ENCODE results near the gene HSD11B2.

Gene HSD11B2

GRCh38 chr16:67430977-67431774 lies at the start of gene HSD11B2:
Gene HSD11B2 (plus strand): TSS chr16:67431121. CDS start chr16:67431249, 128 bp downstream.
- H3K27ac ChIP-seq = peak within 1 kb of the TSS; percentile 88
- peak; percentile 65 for TF ChIP-seq CTCF (IDR thresholded peaks at IDR 0.05)
- no peak for TF ChIP-seq ZFX (IDR thresholded peaks at IDR 0.05; ENCODE audit: borderline replicate concordance)

GRCh38 chr16:67383284-67383683 lies 47.6 kb upstream of the HSD11B2 start:
- TF ChIP-seq CTCF (IDR thresholded peaks at IDR 0.05) (no peak), ZFX (IDR thresholded peaks at IDR 0.05; ENCODE audit: borderline replicate concordance) (no peak)
- H3K27ac ChIP-seq = no peak overlapping the region

- TF ChIP-seq CTCF (IDR thresholded peaks at IDR 0.05) (no peak), ZFX (IDR thresholded peaks at IDR 0.05; ENCODE audit: borderline replicate concordance) (no peak)
- H3K27ac ChIP-seq = no peak overlapping the region
Observed at GRCh38 chr16:67384778-67385510, 46.0 kb upstream of the HSD11B2 start.

GRCh38 chr16:67386861-67387455 lies 44.0 kb upstream of the HSD11B2 start:
- no peak overlapping the region for H3K27ac ChIP-seq
- TF ChIP-seq ZFX (IDR thresholded peaks at IDR 0.05; ENCODE audit: borderline replicate concordance) (no peak), CTCF (IDR thresholded peaks at IDR 0.05) (no peak)

GRCh38 chr16:67387479-67388079 lies 43.3 kb upstream of the HSD11B2 start:
- H3K27ac ChIP-seq = no peak overlapping the region
- TF ChIP-seq ZFX (IDR thresholded peaks at IDR 0.05; ENCODE audit: borderline replicate concordance) (no peak), CTCF (IDR thresholded peaks at IDR 0.05) (no peak)

- no peak overlapping the region for H3K27ac ChIP-seq
- TF ChIP-seq ZFX (IDR thresholded peaks at IDR 0.05; ENCODE audit: borderline replicate concordance) (no peak), CTCF (IDR thresholded peaks at IDR 0.05) (no peak)
Observed at GRCh38 chr16:67388191-67388590, 42.7 kb upstream of the HSD11B2 start.

Measured in 22Rv1 (cell line).